Stimulated activated CD8-positive, alpha-beta memory T cell treated with anti-CD3 and anti-CD28 coated beads, Interleukin-12 subunit alpha, Interleukin-12 subunit beta, amount 100 ng/mL, for 24 hours (primary cell): Measurements from ENCODE around the gene CCDC149.

Experiments used
- DNase-seq: peaks from one replicate; pipeline ENCODE4 v3.0.0-alpha.2; 2020; ENCODE audit errors: extremely low read depth

Gene CCDC149

GRCh38 chr4:24912252-24913118 is at the start of gene CCDC149:
Gene CCDC149 (minus strand): TSS chr4:24913042. CDS start chr4:24912864, 178 bp downstream.
- no peak for DNase-seq

- no peak for DNase-seq
Observed at GRCh38 chr4:24957886-24958285, 45.0 kb upstream of the CCDC149 start.

GRCh38 chr4:24956763-24957162 is 43.9 kb upstream of the CCDC149 start:
- no peak for DNase-seq

- no peak for DNase-seq
Observed at GRCh38 chr4:24956091-24956490, 43.2 kb upstream of the CCDC149 start.

- no peak for DNase-seq
Observed at GRCh38 chr4:24952667-24953066, 39.8 kb upstream of the CCDC149 start.

- no peak for DNase-seq
Observed at GRCh38 chr4:24949970-24950369, 37.1 kb upstream of the CCDC149 start.

GRCh38 chr4:24937917-24938281 is 25.1 kb upstream of the CCDC149 start:
- no peak for DNase-seq

- no peak for DNase-seq
Observed at GRCh38 chr4:24937176-24937916, 24.5 kb upstream of the CCDC149 start.

GRCh38 chr4:24935856-24936255 is 23.0 kb upstream of the CCDC149 start:
- DNase-seq = no peak

GRCh38 chr4:24934311-24934710 is 21.5 kb upstream of the CCDC149 start:
- DNase-seq = no peak

- DNase-seq = no peak
Observed at GRCh38 chr4:24933684-24934275, 20.9 kb upstream of the CCDC149 start.

GRCh38 chr4:24932515-24933225 is 19.8 kb upstream of the CCDC149 start:
- DNase-seq = no peak

- no peak for DNase-seq
Observed at GRCh38 chr4:24930151-24930550, 17.3 kb upstream of the CCDC149 start.

GRCh38 chr4:24928708-24929107 is 15.9 kb upstream of the CCDC149 start:
- no peak for DNase-seq

GRCh38 chr4:24927049-24927448 is 14.2 kb upstream of the CCDC149 start:
- DNase-seq = no peak

GRCh38 chr4:24924309-24924781 is 11.5 kb upstream of the CCDC149 start:
- no peak for DNase-seq

GRCh38 chr4:24923550-24923949 is 10.7 kb upstream of the CCDC149 start:
- DNase-seq = no peak

GRCh38 chr4:24923002-24923401 is 10.2 kb upstream of the CCDC149 start:
- no peak for DNase-seq

- no peak for DNase-seq
Observed at GRCh38 chr4:24922416-24922815, 9.6 kb upstream of the CCDC149 start.

- DNase-seq = no peak
Observed at GRCh38 chr4:24921491-24921890, 8.6 kb upstream of the CCDC149 start.

GRCh38 chr4:24920008-24920407 is 7.2 kb upstream of the CCDC149 start:
- DNase-seq = no peak
